AML-193 (cell line): ENCODE measurements around the gene DCDC2.
"Not testable (repeated sequence)": the region's sequence is repeated elsewhere in the genome, so short reads cannot be mapped to it uniquely, and the experiment has no call there.

Experiments
- DNase-seq, 2 experiments: peaks; one replicate each; lab custom pipeline; 2025; lab: John Stamatoyannopoulos, UW

DCDC2 gene

DNA sequence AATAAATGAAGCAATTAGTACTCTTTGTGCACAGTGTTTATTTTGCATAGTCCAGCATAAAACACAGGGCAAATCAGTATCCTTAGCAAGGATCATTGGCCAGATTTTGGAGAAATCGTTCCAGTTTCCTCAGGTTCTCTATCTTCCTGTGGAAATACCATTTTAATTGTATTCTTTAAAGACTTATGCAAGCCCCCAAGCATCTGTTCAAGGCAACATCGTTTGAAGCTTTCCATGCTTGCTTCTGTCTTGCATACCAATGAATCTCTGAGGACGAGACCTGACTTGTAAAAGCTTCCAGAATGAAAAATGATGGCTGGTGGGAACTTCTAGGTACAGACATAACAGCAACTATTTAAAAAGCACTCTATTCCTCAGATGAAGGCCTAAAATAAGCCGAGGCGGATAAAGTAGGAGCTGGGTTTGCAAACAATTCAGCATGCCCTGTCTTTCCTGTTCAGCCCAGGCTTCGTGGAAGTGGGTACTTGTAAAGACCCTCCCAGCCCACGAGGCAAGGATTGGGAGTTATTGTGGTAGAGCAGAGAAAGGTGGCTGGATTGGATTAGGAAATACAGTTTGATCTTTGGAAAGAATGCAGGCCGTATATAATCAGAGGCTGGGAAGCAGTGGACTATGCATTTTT is 210.2 kb downstream of the DCDC2 start:
- DNase-seq: no peak

DNA sequence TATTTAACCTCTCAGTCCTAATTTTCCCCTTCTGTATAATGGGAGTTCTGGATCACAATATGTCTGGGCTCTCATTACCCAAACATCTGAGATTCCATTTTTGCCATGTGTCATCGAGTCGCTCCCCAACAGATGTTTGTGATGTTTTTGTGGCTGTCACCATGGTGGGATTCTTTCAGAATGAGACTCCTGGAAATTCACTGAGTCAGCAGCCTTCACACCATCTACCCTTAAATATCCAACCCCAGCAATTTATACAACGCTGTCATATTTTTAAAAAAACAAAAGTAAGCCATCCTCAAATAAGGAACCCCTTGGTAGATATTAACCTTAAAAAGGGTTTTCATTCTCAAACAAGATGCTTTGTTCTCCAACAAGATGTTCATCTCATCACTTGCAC is 211.0 kb downstream of the DCDC2 start:
- no peak for DNase-seq

DNA sequence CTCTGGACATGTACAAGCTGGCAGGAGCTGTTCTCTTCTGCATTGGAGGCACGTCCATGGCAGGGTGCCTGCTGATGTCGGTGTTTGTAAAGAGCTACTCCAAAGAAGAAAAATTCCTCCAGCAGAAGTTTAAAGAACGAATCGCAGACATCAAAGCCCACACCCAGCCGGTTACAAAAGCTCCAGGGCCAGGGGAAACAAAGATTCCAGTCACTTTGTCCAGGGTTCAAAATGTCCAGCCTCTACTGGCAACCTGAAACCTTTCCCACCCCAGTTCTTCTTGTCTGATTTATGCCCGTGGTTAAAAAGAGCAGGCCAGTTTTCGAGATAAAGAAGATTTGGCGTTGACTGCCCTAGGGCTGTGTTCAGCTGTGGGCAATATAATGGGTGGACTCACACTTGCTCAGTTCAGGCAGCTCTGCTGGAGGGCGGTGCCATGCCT is 212.1 kb downstream of the DCDC2 start:
- DNase-seq: no peak

DNA sequence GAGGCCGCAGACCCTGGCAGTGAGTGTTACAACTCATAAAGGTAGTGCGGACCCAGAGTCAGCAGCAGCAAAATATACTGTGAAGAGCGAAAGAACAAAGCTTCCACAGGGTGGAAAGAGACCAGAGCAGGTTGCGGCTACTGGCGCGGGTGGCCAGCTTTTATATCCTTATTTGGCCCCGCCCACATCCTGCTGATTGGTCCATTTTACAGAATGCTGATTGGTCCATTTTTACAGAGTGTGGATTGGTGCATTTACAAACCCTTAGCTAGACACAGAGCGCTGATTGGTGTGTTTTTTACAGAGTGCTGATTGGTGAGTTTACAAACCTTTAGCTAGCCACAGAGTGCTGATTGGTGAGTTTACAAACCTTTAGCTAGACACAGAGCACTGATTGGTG is 215.1 kb downstream of the DCDC2 start:
- DNase-seq: not testable (repeated sequence)

DNA sequence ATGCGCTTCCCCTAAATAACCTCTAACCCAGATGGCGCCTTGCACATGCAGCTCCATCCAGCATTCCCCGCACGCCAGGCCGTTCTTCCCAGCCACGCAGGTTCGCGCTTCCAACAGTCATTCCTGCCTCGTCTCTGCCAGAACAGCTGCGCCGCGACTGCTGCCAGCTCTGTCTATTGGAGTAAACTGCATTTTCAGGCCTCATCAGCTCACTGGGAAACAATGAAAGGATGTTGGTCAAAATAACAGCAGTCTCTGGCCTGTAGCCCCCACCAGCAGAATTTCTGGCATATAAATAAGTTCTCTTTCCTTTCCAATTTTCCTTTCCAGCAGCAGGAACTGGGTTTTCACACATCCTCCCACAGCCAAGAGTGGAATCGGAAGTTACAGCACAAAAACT is 217.3 kb downstream of the DCDC2 start:
- no peak for DNase-seq

DNA sequence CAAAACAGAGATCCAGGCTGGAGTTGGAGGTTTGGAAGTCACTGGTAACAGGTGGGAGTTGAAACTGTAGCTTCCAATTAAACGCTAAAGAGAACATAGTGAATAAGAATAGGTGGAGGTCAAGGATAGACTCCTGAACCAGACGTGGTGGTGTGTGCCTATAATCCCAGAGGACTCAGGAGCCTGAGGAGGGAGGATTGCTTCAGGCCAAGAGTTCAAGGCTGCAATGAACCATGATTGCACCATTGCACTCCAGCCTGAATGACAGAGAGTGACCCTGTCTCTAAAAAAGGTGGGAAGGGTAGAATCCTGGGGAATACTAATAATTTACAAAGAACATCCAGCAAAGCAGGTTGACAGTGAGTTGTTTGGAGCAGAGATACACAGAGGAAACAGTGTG is 218.2 kb downstream of the DCDC2 start:
- DNase-seq: no peak

DNA sequence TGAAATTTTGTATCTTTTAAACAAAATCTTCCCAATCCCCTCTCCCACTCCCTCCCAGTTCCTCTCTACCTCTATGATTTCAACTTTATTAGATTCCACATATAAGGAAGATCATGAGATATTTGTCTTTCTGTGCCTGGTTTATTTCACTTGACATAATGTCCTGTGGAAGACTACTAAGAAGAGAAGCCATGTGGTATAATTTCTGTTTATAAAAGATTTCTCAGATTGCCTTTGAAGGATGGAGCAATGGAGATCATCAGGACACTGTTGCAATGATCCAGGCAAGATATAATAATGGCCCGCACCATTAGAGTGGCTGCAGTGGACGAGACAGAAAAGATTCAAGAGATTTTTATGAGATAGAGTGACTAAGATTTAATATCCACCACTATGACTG is 218.8 kb downstream of the DCDC2 start:
- DNase-seq: no peak

DNA sequence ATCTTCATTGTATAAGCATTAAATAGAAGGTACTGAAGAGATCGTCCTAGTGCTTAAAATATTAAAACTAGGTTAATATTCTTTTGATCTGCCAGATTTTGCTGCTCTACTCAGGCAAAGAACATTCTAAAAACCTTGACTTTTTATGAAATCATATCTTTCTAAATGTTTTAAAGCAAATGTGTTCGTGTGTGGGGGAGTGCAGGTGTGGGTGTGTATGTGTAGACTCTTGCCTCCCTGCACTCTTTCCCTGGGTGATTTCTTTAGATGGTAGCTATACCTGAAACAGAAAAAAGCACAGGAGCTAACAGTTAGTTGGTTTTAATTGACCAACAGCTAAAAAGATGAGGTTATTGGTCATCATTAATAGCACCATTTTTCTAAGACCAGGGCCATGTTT is 226.1 kb downstream of the DCDC2 start:
- no peak for DNase-seq

DNA sequence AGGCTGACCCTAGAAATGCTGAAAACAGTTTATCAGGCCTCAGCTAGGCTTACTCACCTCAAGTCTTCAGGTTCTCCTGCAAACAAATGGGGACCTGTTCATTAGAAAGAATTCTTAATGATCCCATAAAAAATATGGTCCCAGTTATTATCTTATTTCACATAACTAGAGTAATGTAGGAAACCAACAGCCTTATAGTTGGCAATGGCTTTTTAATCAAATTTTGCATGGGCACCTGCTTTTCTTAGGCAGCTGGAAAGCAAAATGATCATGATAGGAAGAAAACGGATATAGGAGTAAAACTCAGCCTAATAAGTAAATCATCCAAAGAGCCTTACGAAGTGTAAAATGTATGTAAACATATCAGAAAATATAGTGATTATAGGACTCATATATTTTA is 230.5 kb downstream of the DCDC2 start:
- DNase-seq: no peak

DNA sequence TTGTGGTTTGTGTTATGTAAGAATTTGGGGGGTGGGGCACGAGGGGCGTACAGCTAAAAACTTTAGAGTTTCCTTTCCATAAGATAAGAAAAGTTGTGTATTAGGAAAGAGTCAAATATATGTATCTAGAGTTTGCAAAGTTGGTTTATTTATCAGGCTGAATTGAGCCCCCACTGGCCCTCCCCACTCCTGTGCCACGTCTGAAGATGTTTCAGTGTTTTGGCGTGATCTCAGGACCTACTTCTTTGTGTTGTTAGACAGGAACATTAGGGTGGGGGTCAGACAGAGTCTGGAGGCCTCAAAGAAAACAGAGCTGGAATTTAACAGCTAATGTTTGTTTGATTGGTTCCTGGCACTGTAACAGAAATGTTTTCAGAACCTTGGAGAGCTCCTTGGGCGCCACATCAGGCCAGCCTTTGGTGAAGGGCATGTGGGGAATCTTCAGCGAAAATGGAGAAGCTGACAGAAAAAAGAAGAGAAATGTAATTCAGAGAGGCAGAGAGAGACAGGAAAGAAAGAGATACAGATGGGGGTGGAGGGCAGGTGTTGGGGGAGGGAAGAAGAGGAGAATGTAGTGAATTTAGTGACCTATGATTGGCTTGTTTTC is 231.2 kb downstream of the DCDC2 start:
- peak; percentile 44 to 66 for DNase-seq

DNA sequence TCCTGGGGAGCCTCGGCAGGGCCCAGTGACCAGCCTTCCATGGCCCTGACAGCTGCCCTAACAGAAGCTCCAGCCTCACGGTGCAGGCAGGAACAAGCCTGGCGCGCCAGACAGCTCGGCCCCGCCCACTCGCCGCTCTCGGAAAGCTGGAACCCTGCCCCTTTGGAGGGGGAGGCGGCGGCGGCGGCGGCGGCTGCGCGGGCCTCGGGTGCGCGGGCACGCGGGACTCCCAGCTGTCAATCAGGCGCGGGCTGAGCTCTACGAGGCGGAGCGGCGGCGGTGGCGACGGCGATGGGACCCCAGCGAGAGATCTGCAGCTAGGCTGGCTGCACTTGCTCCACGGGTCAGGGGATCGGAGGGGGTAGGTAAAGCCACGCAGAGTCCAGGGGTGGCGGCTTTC is 231.9 kb downstream of the DCDC2 start, which contains the start of gene NRSN1:
Gene NRSN1, plus strand, starts transcription at position 236 of the 400 bp plus-strand sequence. CDS start 8,113 bp downstream, outside the sequence.
- DNase-seq: no peak

DNA sequence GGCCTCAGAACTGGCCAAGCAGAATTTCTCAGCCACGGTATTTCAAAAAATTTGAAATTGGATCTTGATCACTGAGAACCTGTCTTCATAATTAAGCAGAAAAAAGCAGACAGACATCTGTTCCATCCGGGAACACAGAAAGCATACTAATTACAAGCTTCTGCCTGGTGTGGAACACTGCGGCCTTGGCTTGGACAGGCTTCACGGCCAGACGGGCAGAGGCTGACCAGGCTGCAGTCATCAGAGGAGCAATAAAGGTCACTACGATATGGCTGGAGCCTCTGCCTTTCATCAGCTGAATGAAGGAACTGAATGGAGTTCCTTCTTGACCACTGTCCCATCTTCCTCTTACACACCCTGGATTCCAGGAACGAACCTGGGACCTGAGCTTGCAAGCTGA is 235.7 kb downstream of the DCDC2 start:
- no peak for DNase-seq
